HCT116 (cell line): ENCODE results near the gene RNF220. TPM values are rescaled to one million over a fixed set of nuclear protein-coding genes. Genes with fewer than 3 reads are reported as not detected.

Experiments
- ATAC-seq: fragments of 200-7000 bp; cut with Tn5 transposase; 2 replicates; pipeline ENCODE4 v1.9.1; 2020; ENCODE audit warnings: mild to moderate bottlenecking, moderate library complexity
- BruUV-seq: library from RNA; stranded (reverse); fragments of 400-500 nt; replicated peaks from 2 replicates; lab custom pipeline; 2021; lab: Mats Ljungman, UMichigan
- CTCF ChIA-PET: fragments of 300-600 bp; sonication (Branson Sonifier 250); formaldehyde crosslinking; loops from one replicate; lab custom pipeline; 2021; ENCODE audit warnings: antibody characterized with exemption; lab: Charles Lee
- POLR2A ChIA-PET: fragments of 300-600, 350-600 bp; sonication (Branson Sonifier 250); formaldehyde crosslinking; loops from one replicate; lab custom pipeline; 2021; ENCODE audit warnings: antibody characterized with exemption; lab: Charles Lee
- RAD21 ChIA-PET, 2 experiments: fragments of 300-600 bp; sonication (Branson Sonifier 250); formaldehyde crosslinking; loops; one replicate each; lab custom pipeline; 2023; ENCODE audit warnings: low total read pairs in 2 of 2; ENCODE audit not compliant: uncharacterized antibody in 2 of 2, unreplicated experiment in 2 of 2, low non-redundant PET in 1 of 2; lab: Charles Lee
- DNase-seq: peaks from one replicate; pipeline ENCODE4 v3.0.0-alpha.2; 2010; ENCODE audit warnings: low read depth, low spot score
- H2AFZ ChIP-seq: fragments of 200-600 bp; shearing (Covaris generic), sonication (generic); 2 replicates; pipeline ENCODE4 v1.6.1; 2017; ENCODE audit warnings: low read depth, mixed run types, mixed read lengths, antibody characterized with exemption, low read length; ENCODE audit not compliant: poor library complexity, severe bottlenecking
- H3K27ac ChIP-seq: 2 replicates; pipeline ENCODE4 v1.5.1; 2012; ENCODE audit warnings: low read depth, low read length
- H3K27me3 ChIP-seq: fragments of 200-600 bp; sonication (generic); 2 replicates; pipeline ENCODE4 v1.6.1; 2016; ENCODE audit warnings: mixed run types, low read length, mixed read lengths; ENCODE audit not compliant: insufficient read depth
- H3K36me3 ChIP-seq, 2 experiments: fragments of 200-500 bp in 1 of 2; fragments of 200-600 bp in 1 of 2; sonication (Bioruptor generic) in 1 of 2; sonication (generic) in 1 of 2; 2 replicates each; pipeline versions ENCODE4 v1.5.1 to v1.6.1; 2014 to 2016; ENCODE audit warnings: low read length in 2 of 2, inconsistent platforms in 1 of 2, mixed read lengths in 1 of 2, mixed run types in 1 of 2; ENCODE audit not compliant: insufficient read depth in 2 of 2, control insufficient read depth in 1 of 2
- H3K4me1 ChIP-seq, 2 experiments: fragments of 200-600 bp in 1 of 2; sonication (generic) in 1 of 2; 2 replicates each; pipeline versions ENCODE4 v1.5.1 to v1.6.1; 2012 to 2017; ENCODE audit warnings: low read length in 2 of 2, inconsistent platforms in 1 of 2, mild to moderate bottlenecking in 1 of 2, mixed read lengths in 1 of 2, mixed run types in 1 of 2, moderate library complexity in 1 of 2; ENCODE audit not compliant: insufficient read depth in 2 of 2, control insufficient read depth in 1 of 2
- H3K4me2 ChIP-seq: fragments of 200-600 bp; sonication (generic); 2 replicates; pipeline ENCODE4 v1.6.1; 2017; ENCODE audit warnings: mixed run types, low read length, mixed read lengths
- H3K4me3 ChIP-seq, 2 experiments: fragments of 200-600 bp in 1 of 2; sonication (generic) in 1 of 2; replicated peaks in 1 of 2; 2 replicates each; pipeline ENCODE4 v1.5.1; 2011 to 2016; ENCODE audit warnings: low read length in 2 of 2, control low read depth in 1 of 2, low read depth in 1 of 2, mild to moderate bottlenecking in 1 of 2, mixed read lengths in 1 of 2, mixed run types in 1 of 2
- H3K79me2 ChIP-seq: fragments of 200-600 bp; sonication (generic); 2 replicates; pipeline ENCODE4 v1.6.1; 2017; ENCODE audit warnings: mild to moderate bottlenecking, mixed run types, low read length, moderate library complexity, mixed read lengths; ENCODE audit not compliant: insufficient read depth
- H3K9ac ChIP-seq: fragments of 200-600 bp; sonication (generic); 2 replicates; pipeline ENCODE4 v1.6.1; 2016; ENCODE audit warnings: low read length, mixed read lengths
- H3K9me2 ChIP-seq: fragments of 200-600 bp; sonication (generic), shearing (Covaris generic); 2 replicates; pipeline ENCODE4 v1.6.1; 2017; ENCODE audit warnings: mixed run types, mild to moderate bottlenecking, moderate library complexity; ENCODE audit not compliant: insufficient read depth
- H3K9me3 ChIP-seq, 2 experiments: fragments of 200-500 bp in 1 of 2; fragments of 200-600 bp in 1 of 2; sonication (Bioruptor generic) in 1 of 2; sonication (generic) in 1 of 2; 2 replicates each; pipeline ENCODE4 v1.6.1; 2014 to 2017; ENCODE audit warnings: low read length in 2 of 2, mixed read lengths in 2 of 2, inconsistent platforms in 1 of 2, low read depth in 1 of 2, mild to moderate bottlenecking in 1 of 2, mixed run types in 1 of 2, moderate library complexity in 1 of 2; ENCODE audit not compliant: control insufficient read depth in 1 of 2, insufficient read depth in 1 of 2
- H4K20me1 ChIP-seq: fragments of 200-600 bp; sonication (generic), shearing (Covaris generic); 2 replicates; pipeline ENCODE4 v1.6.1; 2017; ENCODE audit warnings: mixed run types, mild to moderate bottlenecking, moderate library complexity; ENCODE audit not compliant: insufficient read depth
- CEBPB ChIP-seq: IDR thresholded peaks from 2 replicates; pipeline ENCODE4 v1.6.1; 2012; ENCODE audit warnings: low read depth
- FOSL1 ChIP-seq: IDR thresholded peaks from 2 replicates; pipeline ENCODE4 v1.6.1; 2012; ENCODE audit warnings: low read depth
- POLR2A ChIP-seq: IDR thresholded peaks from 2 replicates; pipeline ENCODE4 v1.7.0; 2011; ENCODE audit warnings: borderline replicate concordance; ENCODE audit not compliant: insufficient read depth, insufficient read length; ENCODE audit errors: extremely low read depth
- POLR2AphosphoS5 ChIP-seq: IDR thresholded peaks from 2 replicates; pipeline ENCODE4 v1.6.1; 2011; ENCODE audit warnings: mild to moderate bottlenecking, low read depth, low read length, moderate library complexity
- RAD21 ChIP-seq: IDR thresholded peaks from 2 replicates; pipeline ENCODE4 v1.6.1; 2012; ENCODE audit warnings: low read depth, mild to moderate bottlenecking
- SIN3A ChIP-seq: IDR thresholded peaks from 2 replicates; pipeline ENCODE4 v1.6.1; 2012; ENCODE audit warnings: low read depth
- TCF7L2 ChIP-seq: IDR thresholded peaks from 2 replicates; pipeline ENCODE4 v1.7.0; 2011; ENCODE audit warnings: borderline replicate concordance, inconsistent platforms; ENCODE audit not compliant: insufficient read depth, insufficient read length; ENCODE audit errors: extremely low read depth
- ZFX ChIP-seq: fragments of 450-650 bp; IDR thresholded peaks from 2 replicates; pipeline ENCODE4 v1.6.1; 2017
- intact Hi-C: fragments of 100-400 bp; cut with micrococcal nuclease; formaldehyde crosslinking; loops from 2 replicates; pipeline ENCODE4 v1.10.0; 2022
- total RNA-seq: library from RNA; stranded (reverse); gene quantifications from one replicate; pipeline ENCODE4 v1.2.1, GENCODE V29; 2021; ENCODE audit not compliant: unreplicated experiment
- TF ChIP-seq, protein P1 (sequence below): IDR thresholded peaks from 2 replicates; pipeline ENCODE4 v1.6.1; 2011; ENCODE audit warnings: mild to moderate bottlenecking, low read length, moderate library complexity; ENCODE audit not compliant: insufficient replicate concordance; ENCODE audit errors: extremely low read depth
- TF ChIP-seq, protein P2 (sequence below): IDR thresholded peaks from 2 replicates; pipeline ENCODE4 v1.6.1; 2012
- TF ChIP-seq, protein P3 (sequence below): IDR thresholded peaks from 2 replicates; pipeline ENCODE4 v1.6.1; 2012; ENCODE audit warnings: low read depth

The RNF220 gene
- total RNA-seq, 1 experiment from 2014 or later: 84.5 TPM

DNA sequence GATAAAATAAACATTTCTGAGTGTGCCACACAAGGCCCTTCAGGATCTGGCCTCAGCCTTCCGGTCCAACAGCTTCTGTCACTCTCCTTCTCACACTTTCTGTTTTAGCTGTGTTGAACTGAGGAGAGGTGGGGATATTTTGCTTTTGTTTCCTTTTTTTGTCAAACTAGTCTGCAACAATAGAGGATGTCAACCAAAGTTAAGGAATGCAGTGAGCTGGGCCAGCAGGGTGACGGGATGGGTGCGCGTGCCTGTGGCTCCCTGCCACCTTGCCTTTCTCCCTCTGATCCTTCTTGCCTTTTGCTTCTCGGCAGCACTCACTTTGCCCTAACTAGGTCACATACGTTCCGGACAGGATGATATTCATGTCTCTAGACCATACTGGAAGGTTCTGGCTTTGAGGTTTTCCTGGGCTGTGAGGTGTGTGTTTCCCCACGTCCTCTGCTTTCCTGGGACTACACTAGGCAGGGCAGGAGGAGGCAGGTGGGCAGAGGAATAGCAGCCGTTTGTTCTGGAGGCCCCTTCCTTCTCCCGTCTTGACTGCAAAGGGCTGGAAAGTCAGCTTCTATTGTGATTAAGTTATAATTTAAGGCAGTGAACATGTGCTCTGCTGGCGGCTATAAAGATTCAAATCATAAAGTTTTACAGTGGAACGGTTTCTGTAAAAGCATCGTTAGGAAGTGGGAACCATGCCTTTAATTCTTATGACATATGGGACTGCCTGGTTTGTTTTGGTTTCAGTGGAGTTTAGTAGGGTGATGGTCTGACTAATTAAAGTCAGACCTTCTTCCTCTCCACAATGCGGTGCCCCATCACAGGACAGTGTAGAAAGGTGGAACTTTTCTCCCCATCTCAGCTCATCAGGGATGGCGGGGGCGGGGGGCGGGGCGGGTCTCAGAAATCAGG, 67.8 kb downstream of the RNF220 start (continued):
- TF ChIP-seq, protein P1, sequence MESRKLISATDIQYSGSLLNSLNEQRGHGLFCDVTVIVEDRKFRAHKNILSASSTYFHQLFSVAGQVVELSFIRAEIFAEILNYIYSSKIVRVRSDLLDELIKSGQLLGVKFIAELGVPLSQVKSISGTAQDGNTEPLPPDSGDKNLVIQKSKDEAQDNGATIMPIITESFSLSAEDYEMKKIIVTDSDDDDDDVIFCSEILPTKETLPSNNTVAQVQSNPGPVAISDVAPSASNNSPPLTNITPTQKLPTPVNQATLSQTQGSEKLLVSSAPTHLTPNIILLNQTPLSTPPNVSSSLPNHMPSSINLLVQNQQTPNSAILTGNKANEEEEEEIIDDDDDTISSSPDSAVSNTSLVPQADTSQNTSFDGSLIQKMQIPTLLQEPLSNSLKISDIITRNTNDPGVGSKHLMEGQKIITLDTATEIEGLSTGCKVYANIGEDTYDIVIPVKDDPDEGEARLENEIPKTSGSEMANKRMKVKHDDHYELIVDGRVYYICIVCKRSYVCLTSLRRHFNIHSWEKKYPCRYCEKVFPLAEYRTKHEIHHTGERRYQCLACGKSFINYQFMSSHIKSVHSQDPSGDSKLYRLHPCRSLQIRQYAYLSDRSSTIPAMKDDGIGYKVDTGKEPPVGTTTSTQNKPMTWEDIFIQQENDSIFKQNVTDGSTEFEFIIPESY: no peak
- TF ChIP-seq POLR2A (no peak), POLR2AphosphoS5 (no peak)

DNA sequence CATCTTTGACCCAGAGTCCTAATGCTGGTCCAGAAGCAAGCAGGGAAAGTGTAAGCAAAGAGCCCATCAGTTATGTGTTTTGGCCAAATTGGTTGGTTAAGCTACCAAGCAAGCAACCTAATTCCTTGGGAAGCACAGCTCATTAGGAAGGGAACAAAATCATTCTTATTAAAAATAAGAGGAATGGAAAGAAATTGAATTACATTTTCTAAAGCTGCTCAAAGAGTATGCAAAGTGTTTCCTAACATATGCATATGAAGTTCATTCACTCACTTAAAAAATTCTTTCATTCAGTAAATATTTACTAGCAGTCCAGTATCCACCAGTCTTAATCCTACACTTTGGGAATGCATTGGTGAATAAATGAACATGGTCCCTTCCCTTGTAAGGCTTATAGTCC, 71.8 kb downstream of the RNF220 start:
- TF ChIP-seq, protein P1: no peak
- TF ChIP-seq CEBPB (no peak), ZFX (no peak), TCF7L2 (no peak), FOSL1 (no peak), SIN3A (no peak), RAD21 (no peak)
- TF ChIP-seq, protein P2, sequence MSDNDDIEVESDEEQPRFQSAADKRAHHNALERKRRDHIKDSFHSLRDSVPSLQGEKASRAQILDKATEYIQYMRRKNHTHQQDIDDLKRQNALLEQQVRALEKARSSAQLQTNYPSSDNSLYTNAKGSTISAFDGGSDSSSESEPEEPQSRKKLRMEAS: no peak
- TF ChIP-seq, protein P3, sequence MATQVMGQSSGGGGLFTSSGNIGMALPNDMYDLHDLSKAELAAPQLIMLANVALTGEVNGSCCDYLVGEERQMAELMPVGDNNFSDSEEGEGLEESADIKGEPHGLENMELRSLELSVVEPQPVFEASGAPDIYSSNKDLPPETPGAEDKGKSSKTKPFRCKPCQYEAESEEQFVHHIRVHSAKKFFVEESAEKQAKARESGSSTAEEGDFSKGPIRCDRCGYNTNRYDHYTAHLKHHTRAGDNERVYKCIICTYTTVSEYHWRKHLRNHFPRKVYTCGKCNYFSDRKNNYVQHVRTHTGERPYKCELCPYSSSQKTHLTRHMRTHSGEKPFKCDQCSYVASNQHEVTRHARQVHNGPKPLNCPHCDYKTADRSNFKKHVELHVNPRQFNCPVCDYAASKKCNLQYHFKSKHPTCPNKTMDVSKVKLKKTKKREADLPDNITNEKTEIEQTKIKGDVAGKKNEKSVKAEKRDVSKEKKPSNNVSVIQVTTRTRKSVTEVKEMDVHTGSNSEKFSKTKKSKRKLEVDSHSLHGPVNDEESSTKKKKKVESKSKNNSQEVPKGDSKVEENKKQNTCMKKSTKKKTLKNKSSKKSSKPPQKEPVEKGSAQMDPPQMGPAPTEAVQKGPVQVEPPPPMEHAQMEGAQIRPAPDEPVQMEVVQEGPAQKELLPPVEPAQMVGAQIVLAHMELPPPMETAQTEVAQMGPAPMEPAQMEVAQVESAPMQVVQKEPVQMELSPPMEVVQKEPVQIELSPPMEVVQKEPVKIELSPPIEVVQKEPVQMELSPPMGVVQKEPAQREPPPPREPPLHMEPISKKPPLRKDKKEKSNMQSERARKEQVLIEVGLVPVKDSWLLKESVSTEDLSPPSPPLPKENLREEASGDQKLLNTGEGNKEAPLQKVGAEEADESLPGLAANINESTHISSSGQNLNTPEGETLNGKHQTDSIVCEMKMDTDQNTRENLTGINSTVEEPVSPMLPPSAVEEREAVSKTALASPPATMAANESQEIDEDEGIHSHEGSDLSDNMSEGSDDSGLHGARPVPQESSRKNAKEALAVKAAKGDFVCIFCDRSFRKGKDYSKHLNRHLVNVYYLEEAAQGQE: no peak
- RAD21 ChIA-PET: no interaction called here

More for the DNA sequence above, 71.8 kb downstream of the RNF220 start:
- Histone ChIP-seq H3K9me3 (no peaks in the 10 kb centered on the region), H3K27ac (no peak overlapping the region), H3K9me2 (no peaks in the 10 kb centered on the region), H3K4me1 (no peaks in the 10 kb centered on the region), H4K20me1 (no peaks in the 10 kb centered on the region), H3K27me3 (no peaks in the 10 kb centered on the region), H3K36me3 (no peaks in the 10 kb centered on the region), H3K4me3 (no peak overlapping the region), H2AFZ (no peak overlapping the region), H3K9ac (no peak overlapping the region), H3K4me2 (no peak overlapping the region), H3K79me2 (no peaks in the 10 kb centered on the region)
- ChIA-PET CTCF (no interaction called here), POLR2A (no interaction called here)
- BruUV-seq: no TSS peak
- intact Hi-C loops: no loop called here
- ATAC-seq: no peak
- DNase-seq: no peak
